Ishikawa (cell line): ENCODE data around the gene RASA1.

Experiments
- CEBPB ChIP-seq: IDR thresholded peaks from 2 replicates; pipeline ENCODE4 v1.6.1; 2012
- CREB1 ChIP-seq: IDR thresholded peaks from 2 replicates; pipeline ENCODE4 v1.6.1; 2012; ENCODE audit warnings: low read depth
- EGR1 ChIP-seq: IDR thresholded peaks from 2 replicates; pipeline ENCODE4 v1.6.1; 2012
- EP300 ChIP-seq: IDR thresholded peaks from 2 replicates; pipeline ENCODE4 v1.6.1; 2012; ENCODE audit warnings: borderline replicate concordance
- FOXM1 ChIP-seq: IDR thresholded peaks from 2 replicates; pipeline ENCODE4 v1.6.1; 2012; ENCODE audit warnings: low read depth, borderline replicate concordance
- NFIC ChIP-seq: IDR thresholded peaks from 2 replicates; pipeline ENCODE4 v1.6.1; 2012
- RAD21 ChIP-seq: IDR thresholded peaks from 2 replicates; pipeline ENCODE4 v1.6.1; 2012; ENCODE audit warnings: low read depth
- TAF1 ChIP-seq: IDR thresholded peaks from 2 replicates; pipeline ENCODE4 v1.6.1; 2012; ENCODE audit warnings: low read depth, mild to moderate bottlenecking
- TCF12 ChIP-seq: IDR thresholded peaks from 2 replicates; pipeline ENCODE4 v1.6.1; 2012; ENCODE audit warnings: low read depth
- TEAD4 ChIP-seq: IDR thresholded peaks from 2 replicates; pipeline ENCODE4 v1.6.1; 2012
- YY1 ChIP-seq: IDR thresholded peaks from 2 replicates; pipeline ENCODE4 v1.6.1; 2012; ENCODE audit warnings: low read depth
- ZBTB7A ChIP-seq: IDR thresholded peaks from 2 replicates; pipeline ENCODE4 v1.6.1; 2012; ENCODE audit warnings: low read depth
- TF ChIP-seq, protein P1 (sequence below): IDR thresholded peaks from 2 replicates; pipeline ENCODE4 v1.6.1; 2012
- TF ChIP-seq, protein P2 (sequence below): IDR thresholded peaks from 2 replicates; pipeline ENCODE4 v1.6.1; 2012
- TF ChIP-seq, protein P3 (sequence below): IDR thresholded peaks from 2 replicates; pipeline ENCODE4 v1.6.1; 2012; ENCODE audit warnings: low read depth, mild to moderate bottlenecking

RASA1 gene

DNA sequence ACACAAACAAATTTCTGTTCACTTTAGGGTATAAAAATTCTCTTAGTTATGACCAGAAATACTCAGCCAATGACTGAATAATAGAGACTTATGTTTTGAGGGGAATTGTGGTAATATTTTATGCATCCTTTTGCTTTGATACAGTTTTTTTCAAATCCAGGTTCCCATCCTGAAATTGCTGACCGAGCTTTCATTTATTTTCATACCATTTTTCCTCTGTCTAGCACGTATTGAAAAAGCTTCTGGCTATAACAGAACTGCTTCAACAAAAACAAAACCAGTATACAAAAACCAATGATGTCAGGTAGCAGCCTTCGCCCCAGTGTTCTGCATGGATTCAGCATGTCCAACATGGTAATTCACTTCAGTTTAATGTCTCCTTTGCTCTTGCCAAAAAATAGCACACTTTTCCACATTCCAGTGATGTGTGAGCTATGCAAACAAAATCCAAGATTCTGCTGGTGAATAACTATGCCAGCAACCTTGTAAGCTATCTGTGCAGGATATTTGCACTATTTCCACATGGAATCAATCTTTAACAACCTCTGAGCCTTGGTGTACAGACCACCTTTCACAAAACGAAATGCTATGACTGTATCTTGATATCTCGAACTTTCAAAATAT lies 123.0 kb downstream of the RASA1 start:
- TF ChIP-seq RAD21 (no peak), FOXM1 (no peak), CEBPB (no peak), TEAD4 (no peak), NFIC (no peak), EGR1 (no peak), ZBTB7A (no peak), EP300 (no peak), CREB1 (no peak), YY1 (no peak), TAF1 (no peak), TCF12 (no peak)
- TF ChIP-seq, protein P1, sequence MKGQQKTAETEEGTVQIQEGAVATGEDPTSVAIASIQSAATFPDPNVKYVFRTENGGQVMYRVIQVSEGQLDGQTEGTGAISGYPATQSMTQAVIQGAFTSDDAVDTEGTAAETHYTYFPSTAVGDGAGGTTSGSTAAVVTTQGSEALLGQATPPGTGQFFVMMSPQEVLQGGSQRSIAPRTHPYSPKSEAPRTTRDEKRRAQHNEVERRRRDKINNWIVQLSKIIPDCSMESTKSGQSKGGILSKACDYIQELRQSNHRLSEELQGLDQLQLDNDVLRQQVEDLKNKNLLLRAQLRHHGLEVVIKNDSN, result no peak
- TF ChIP-seq, protein P2, sequence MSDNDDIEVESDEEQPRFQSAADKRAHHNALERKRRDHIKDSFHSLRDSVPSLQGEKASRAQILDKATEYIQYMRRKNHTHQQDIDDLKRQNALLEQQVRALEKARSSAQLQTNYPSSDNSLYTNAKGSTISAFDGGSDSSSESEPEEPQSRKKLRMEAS, result no peak
- TF ChIP-seq, protein P3, sequence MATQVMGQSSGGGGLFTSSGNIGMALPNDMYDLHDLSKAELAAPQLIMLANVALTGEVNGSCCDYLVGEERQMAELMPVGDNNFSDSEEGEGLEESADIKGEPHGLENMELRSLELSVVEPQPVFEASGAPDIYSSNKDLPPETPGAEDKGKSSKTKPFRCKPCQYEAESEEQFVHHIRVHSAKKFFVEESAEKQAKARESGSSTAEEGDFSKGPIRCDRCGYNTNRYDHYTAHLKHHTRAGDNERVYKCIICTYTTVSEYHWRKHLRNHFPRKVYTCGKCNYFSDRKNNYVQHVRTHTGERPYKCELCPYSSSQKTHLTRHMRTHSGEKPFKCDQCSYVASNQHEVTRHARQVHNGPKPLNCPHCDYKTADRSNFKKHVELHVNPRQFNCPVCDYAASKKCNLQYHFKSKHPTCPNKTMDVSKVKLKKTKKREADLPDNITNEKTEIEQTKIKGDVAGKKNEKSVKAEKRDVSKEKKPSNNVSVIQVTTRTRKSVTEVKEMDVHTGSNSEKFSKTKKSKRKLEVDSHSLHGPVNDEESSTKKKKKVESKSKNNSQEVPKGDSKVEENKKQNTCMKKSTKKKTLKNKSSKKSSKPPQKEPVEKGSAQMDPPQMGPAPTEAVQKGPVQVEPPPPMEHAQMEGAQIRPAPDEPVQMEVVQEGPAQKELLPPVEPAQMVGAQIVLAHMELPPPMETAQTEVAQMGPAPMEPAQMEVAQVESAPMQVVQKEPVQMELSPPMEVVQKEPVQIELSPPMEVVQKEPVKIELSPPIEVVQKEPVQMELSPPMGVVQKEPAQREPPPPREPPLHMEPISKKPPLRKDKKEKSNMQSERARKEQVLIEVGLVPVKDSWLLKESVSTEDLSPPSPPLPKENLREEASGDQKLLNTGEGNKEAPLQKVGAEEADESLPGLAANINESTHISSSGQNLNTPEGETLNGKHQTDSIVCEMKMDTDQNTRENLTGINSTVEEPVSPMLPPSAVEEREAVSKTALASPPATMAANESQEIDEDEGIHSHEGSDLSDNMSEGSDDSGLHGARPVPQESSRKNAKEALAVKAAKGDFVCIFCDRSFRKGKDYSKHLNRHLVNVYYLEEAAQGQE, result no peak

DNA sequence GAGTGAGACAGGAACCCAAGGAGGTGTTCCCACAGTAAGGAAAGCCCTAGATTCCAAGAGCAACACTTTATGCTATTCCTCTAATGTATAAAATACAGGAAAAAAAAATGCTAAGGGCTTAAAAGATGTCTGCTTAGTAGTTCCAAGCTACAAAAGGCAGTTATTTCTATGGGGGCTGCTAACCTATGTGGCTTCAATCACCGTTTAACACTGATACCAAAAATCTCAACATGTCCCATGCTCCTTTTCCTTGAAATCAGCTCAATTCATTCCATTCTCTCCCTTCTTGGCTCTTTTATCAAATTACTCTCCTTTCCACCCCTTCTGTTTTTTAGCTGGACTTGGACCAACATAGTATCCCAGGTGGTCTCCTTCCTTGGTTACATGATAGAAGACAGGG lies 124.5 kb downstream of the RASA1 start:
- no peak for TF ChIP-seq CEBPB
- TF ChIP-seq EGR1, result no peak
- TF ChIP-seq CREB1, result no peak
- TF ChIP-seq TCF12, result no peak
- TF ChIP-seq, protein P1, result no peak
- TF ChIP-seq FOXM1, result no peak
- TF ChIP-seq TAF1, result no peak
- TF ChIP-seq NFIC, result no peak
- TF ChIP-seq, protein P3, result no peak
- TF ChIP-seq EP300, result no peak
- no peak for TF ChIP-seq TEAD4
- TF ChIP-seq, protein P2, result no peak
- TF ChIP-seq RAD21, result no peak
- no peak for TF ChIP-seq YY1

DNA sequence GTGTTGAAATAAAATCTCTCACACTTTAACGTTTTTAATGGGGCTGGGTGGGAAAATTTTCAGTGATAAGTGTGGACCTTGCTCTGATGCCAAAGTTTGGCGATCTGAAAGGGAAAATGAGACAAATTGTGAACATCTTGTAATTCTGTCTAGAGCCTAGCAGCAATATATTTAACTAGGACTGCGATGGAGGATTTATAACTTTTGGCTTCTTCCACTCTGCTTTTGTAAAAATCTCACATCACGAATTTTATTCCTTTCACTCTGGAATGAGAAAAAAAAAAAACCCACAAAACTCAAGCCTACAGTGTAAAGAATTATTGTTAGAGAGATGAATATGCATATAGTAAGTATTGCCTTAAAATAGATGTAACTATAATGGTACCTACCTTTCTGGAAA lies 125.1 kb downstream of the RASA1 start:
- TF ChIP-seq FOXM1 (no peak), YY1 (no peak), CEBPB (no peak), TCF12 (no peak)

DNA sequence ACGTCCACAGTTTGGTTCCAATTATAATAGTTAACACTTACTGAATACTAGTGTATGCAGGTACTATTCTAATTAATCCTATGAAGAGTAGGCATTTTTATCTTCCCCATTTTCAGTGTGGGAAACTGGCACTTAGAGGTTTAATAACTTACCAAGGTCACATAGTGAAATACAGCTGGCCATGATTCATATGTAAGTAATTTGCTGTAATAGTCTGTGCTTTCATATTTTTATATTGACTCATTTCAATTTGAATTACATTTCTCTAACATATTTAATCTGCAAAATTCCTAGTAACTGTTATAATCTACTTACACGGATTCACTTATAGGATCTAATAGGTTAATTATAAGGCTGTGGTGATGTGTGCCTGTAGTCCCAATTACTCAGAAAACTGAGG lies 125.6 kb downstream of the RASA1 start:
- TF ChIP-seq TAF1 (no peak), EP300 (no peak), CEBPB (no peak), YY1 (no peak), TEAD4 (no peak), CREB1 (no peak), NFIC (no peak), TCF12 (no peak), EGR1 (no peak), RAD21 (no peak), FOXM1 (no peak), ZBTB7A (no peak)
- TF ChIP-seq, protein P2, result no peak
- TF ChIP-seq, protein P3, result no peak
- TF ChIP-seq, protein P1, result no peak
